SK-N-SH treated with all-trans-retinoic acid at 6 μM for 48 hours (cell line): Measurements from ENCODE around the gene RERE.

ENCODE experiments used
- ZC3H10 ChIP-seq: fragments of 250-450 bp; sonication (Bioruptor Pico); IDR thresholded peaks from 2 replicates; pipeline ENCODE4 v1.5.1; 2021; ENCODE audit warnings: mild to moderate bottlenecking, moderate library complexity
- ZFP30 ChIP-seq: fragments of 450-650 bp; formaldehyde crosslinking; IDR thresholded peaks from 2 replicates; pipeline ENCODE4 v1.5.0; 2022; ENCODE audit warnings: mild to moderate bottlenecking, moderate library complexity

DNA sequence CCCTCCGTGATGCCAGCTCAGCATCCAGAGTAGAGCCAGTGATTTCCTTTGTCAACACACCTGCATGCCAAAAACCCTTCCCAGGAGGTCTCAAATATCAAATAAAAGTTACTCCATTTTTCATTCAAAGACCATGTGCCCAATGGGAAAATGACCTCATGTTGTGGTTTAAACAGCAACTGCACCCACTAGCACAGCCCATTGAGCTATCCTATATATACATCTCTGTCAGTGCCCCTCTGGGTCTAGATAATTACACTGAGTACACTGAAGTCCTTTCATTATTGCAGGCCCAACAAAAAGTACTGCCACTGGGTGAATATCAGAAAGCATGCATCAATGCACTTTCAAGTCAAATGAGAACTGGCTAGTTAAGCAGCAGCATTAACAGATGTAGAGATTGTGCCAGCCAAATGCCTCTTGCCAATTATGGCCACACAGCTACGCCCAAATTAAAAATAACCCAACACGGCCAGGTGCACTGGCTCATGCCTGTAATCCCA, 381.8 kb downstream of the RERE start:
- no peak for TF ChIP-seq ZC3H10 (CRISPR knock-in tag)
- TF ChIP-seq ZFP30: no peak
